NOMO-1 treated with dmso at 0.1 percent for 144 hours (cell line): ENCODE measurements around the gene UNC79.

Experiments used
- DNase-seq: peaks from one replicate; lab custom pipeline; 2025; ENCODE audit not compliant: unreplicated experiment; lab: John Stamatoyannopoulos, UW

Gene UNC79

GRCh38 chr14:93705513-93706156 lies 274.9 kb downstream of the UNC79 start:
- DNase-seq, result no peak

- DNase-seq, result no peak
These were observed 275.7 kb downstream of the UNC79 start for GRCh38 chr14:93706360-93706955.

- no peak for DNase-seq
These were observed 276.7 kb downstream of the UNC79 start for GRCh38 chr14:93707475-93707874.

- no peak for DNase-seq
These were observed 277.6 kb downstream of the UNC79 start for GRCh38 chr14:93708311-93708734.

GRCh38 chr14:93708800-93709199 lies 278.1 kb downstream of the UNC79 start:
- no peak for DNase-seq

- DNase-seq, result no peak
These were observed 278.5 kb downstream of the UNC79 start for GRCh38 chr14:93709249-93709648.

GRCh38 chr14:93712079-93712837 lies 281.5 kb downstream of the UNC79 start:
- no peak for DNase-seq

- no peak for DNase-seq
These were observed 282.3 kb downstream of the UNC79 start for GRCh38 chr14:93712838-93713724.

GRCh38 chr14:93713726-93714405 lies 283.1 kb downstream of the UNC79 start:
- no peak for DNase-seq

- no peak for DNase-seq
These were observed 283.9 kb downstream of the UNC79 start for GRCh38 chr14:93714605-93715004.

- DNase-seq, result no peak
These were observed 284.7 kb downstream of the UNC79 start for GRCh38 chr14:93715279-93715927.

GRCh38 chr14:93716002-93716745 lies 285.4 kb downstream of the UNC79 start:
- no peak for DNase-seq

- DNase-seq, result no peak
These were observed 286.3 kb downstream of the UNC79 start for GRCh38 chr14:93716746-93717667.

- DNase-seq, result no peak
These were observed 287.1 kb downstream of the UNC79 start for GRCh38 chr14:93717668-93718320.

GRCh38 chr14:93719256-93719655 lies 288.5 kb downstream of the UNC79 start:
- DNase-seq, result no peak

- no peak for DNase-seq
These were observed 289.5 kb downstream of the UNC79 start for GRCh38 chr14:93720076-93720815.

- DNase-seq, result no peak
These were observed 290.3 kb downstream of the UNC79 start for GRCh38 chr14:93720981-93721483.
